Heart right ventricle (tissue), 16 donors: Measurements from ENCODE around the gene TTLL11. TPM values are rescaled to one million over a fixed set of nuclear protein-coding genes. Genes with fewer than 3 reads are reported as not detected.

Experiments
- ATAC-seq, 8 donors: fragments of 200-7000 bp; cut with Tn5 transposase; one replicate each; pipeline ENCODE4 v1.9.1; 2020; ENCODE audit warnings: mild to moderate bottlenecking in 8 of 8, moderate library complexity in 8 of 8, moderate number of reproducible peaks in 1 of 8
- DNase-seq, 2 donors: peaks; one replicate each; pipeline ENCODE4 v3.0.0-alpha.2; 2020
- H3K27ac ChIP-seq, 10 donors: fragments of 200-600 bp; sonication (generic) in 2 of 10; one replicate each; pipeline versions ENCODE4 v1.5.0 to v1.8.0; 2020 to 2022; ENCODE audit warnings: mild to moderate bottlenecking in 3 of 10
- H3K27me3 ChIP-seq, 7 donors: fragments of 200-600 bp; one replicate each; pipeline ENCODE4 v1.8.0; 2021 to 2022; ENCODE audit warnings: mild to moderate bottlenecking in 2 of 7
- H3K36me3 ChIP-seq, 9 donors: fragments of 200-600 bp; sonication (generic) in 1 of 9; one replicate each; pipeline versions ENCODE4 v1.5.0 to v1.8.0; 2020 to 2022; ENCODE audit warnings: mild to moderate bottlenecking in 2 of 9
- H3K4me1 ChIP-seq, 9 donors: fragments of 200-600 bp; sonication (generic) in 1 of 9; one replicate each; pipeline versions ENCODE4 v1.5.0 to v1.8.0; 2020 to 2022; ENCODE audit warnings: mild to moderate bottlenecking in 4 of 9
- H3K4me3 ChIP-seq, 10 donors: fragments of 200-600 bp; sonication (generic) in 2 of 10; one replicate each; pipeline versions ENCODE4 v1.5.0 to v1.8.0; 2020 to 2022; ENCODE audit warnings: mild to moderate bottlenecking in 7 of 10, moderate library complexity in 2 of 10
- H3K9me3 ChIP-seq, 11 donors: fragments of 200-600 bp in 10 of 11; sonication (generic) in 2 of 11; one replicate each; pipeline versions ENCODE4 v1.5.0 to v1.8.0; 2013 to 2022; ENCODE audit warnings: mild to moderate bottlenecking in 2 of 11, control low read depth in 1 of 11, moderate library complexity in 1 of 11
- WGBS, 2 donors: extraction: QIAGEN DNeasy Blood & Tissue Kit; methylation state at CpG; one replicate each; pipeline ENCODE4 v1.1.7; 2013; ENCODE audit warnings: inconsistent platforms in 1 of 2; 5-methylcytosine and 5-hydroxymethylcytosine counted together
- intact Hi-C, 10 donors: fragments of 100-400 bp; cut with DNase I; formaldehyde crosslinking; loops; one replicate each; pipeline versions ENCODE4 v1.11.1 to v1.14.2; 2022
- polyA plus RNA-seq, 2 donors: library from polyadenylated mRNA; stranded (reverse); fragments of 200-250 nt; gene quantifications; one replicate each; pipeline ENCODE4 v1.2.3, GENCODE V29; 2013
- total RNA-seq, 10 donors: library from RNA; stranded (reverse); fragmentation: NEBNext Ultra II Directional in 3 of 10; extraction: Animal tissue kit (Norgen Biotek cat#: 25700) in 3 of 10; gene quantifications; one replicate each; pipeline versions ENCODE4 v1.2.1 to v1.2.4, GENCODE V29; 2021 to 2023
- TF ChIP-seq, protein P1 (sequence below), 9 donors: fragments of 200-600 bp; sonication (generic) in 2 of 9; IDR thresholded peaks; one replicate each; pipeline versions ENCODE4 v1.5.0 to v1.8.0; 2021 to 2022; ENCODE audit warnings: antibody characterized with exemption in 9 of 9, mild to moderate bottlenecking in 5 of 9, moderate library complexity in 1 of 9
- donor health status: Arrhythmogenic right ventricular cardiomyopathy.
- donor health status: ischemic (EF 13 %, LVEDD 7.1; RV severe dilation, severe dysfunction).
- donor health status: healthy with polysubstance abuse.
- donor health status: DM: no; HTN: yes; CAD: no.
- donor health status: DM: no; HTN: no; CAD: no.
- donor health status: ischemic (EF 25% LVEDD 6.9; RV normal size, moderate dysfunction).
- donor health status: ischemic (EF 25% LVEDD 5.7; RV mildly dilated, moderate dysfunction).
- donor health status: healthy.
- donor health status: DM: yes; HTN: yes; CAD: no.
- donor health status: Ischemic cardiomyopathy.
- donor health status: ischemic (EF 35%, LVEDD 5.7; RV mildly dilated, moderate dysfunction).
- donor health status: nonischemic (EF 11% LVEDD 7.7; RV severe dilation, severe dysfunction).
- donor health status: DM: yes; HTN: yes; CAD: no.
- donor health status: PGD.
- donor health status: ischemic (EF 29% LVEDD 5.4; RV normal size, mild dysfunction).
- donor health status: nonischemic (EF 23%, LVEDD 6.1; RV moderate dilation, normal function).

The TTLL11 gene
- total and polyA plus RNA-seq, 12 donors, result 2.6 to 8.7 (median 5.8) TPM

DNA sequence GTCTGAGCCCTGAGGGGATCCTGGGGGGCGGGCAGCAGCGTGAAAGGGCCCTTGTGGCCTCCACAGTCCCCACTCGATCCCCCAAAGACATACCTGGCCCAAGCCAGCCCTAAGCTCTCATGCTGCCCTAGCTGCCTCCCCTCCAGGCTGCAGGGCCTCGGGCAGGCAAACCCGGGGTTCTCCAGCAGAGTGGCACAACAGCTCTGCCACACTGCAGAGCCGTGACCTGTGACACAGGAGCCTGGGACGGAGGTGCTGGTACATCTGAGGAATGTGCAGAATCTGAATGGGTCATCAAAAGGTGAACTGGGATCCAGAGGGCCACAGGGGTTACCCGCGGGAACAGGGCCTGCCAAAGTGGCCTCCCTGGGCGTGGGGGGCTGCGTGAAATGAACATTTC is 278.5 kb downstream of the TTLL11 start:
- no peak overlapping the region for H3K4me3 ChIP-seq
- no peaks in the 10 kb centered on the region for H3K36me3 ChIP-seq
- H3K27ac ChIP-seq, result no peak overlapping the region
- H3K9me3 ChIP-seq, result no peaks in the 10 kb centered on the region
- ATAC-seq (no peak), DNase-seq (no peak)
- TF ChIP-seq, protein P1, sequence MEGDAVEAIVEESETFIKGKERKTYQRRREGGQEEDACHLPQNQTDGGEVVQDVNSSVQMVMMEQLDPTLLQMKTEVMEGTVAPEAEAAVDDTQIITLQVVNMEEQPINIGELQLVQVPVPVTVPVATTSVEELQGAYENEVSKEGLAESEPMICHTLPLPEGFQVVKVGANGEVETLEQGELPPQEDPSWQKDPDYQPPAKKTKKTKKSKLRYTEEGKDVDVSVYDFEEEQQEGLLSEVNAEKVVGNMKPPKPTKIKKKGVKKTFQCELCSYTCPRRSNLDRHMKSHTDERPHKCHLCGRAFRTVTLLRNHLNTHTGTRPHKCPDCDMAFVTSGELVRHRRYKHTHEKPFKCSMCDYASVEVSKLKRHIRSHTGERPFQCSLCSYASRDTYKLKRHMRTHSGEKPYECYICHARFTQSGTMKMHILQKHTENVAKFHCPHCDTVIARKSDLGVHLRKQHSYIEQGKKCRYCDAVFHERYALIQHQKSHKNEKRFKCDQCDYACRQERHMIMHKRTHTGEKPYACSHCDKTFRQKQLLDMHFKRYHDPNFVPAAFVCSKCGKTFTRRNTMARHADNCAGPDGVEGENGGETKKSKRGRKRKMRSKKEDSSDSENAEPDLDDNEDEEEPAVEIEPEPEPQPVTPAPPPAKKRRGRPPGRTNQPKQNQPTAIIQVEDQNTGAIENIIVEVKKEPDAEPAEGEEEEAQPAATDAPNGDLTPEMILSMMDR (IDR thresholded peaks at IDR 0.05), result no peak
- H3K4me1 ChIP-seq, result peaks cover 0 to 5% (median 0%) of the 10 kb centered on the region in 9 donors
- H3K27me3 ChIP-seq, result peaks cover 0 to 3% (median 0%) of the 10 kb centered on the region in 7 donors
- WGBS, 2 donors, result 92% methylated on average over 11 of the region's 11 CpGs
- intact Hi-C loops, result no loop called here

DNA sequence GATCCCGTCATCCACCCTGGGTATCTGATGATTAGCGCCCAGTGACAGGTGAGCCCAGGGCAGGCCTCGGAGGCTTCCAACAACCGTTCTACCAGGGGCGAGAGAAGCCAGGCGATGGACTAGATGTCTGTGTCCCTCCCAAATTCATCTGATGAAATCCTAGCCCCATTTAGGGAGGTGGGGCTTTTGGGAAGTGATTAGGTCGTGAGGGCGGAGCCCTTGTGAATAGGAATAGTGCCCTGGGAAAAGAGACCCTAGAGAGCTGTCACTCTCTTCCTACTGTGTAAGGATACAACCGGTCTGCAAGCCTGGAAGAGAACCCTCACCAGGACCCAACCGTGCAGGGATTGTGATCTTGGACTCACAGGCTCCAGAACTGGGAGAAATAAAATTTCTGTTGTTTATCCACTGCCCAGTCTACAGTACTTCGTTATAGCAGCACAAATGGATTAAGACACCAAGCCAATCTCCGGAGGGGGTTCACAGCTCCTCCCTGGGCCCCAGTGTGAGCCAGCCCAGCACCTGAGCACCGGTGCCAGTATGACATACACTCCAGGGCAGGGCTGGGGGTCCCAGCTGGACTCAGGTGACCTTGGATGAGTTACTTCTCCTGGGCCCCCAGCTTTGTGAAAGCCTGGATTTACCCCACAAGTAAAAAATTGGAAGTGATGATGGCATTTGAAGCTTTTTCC is 279.4 kb downstream of the TTLL11 start:
- peaks cover 0 to 3% (median 0%) of the 10 kb centered on the region in 7 donors for H3K27me3 ChIP-seq
- ATAC-seq (no peak), DNase-seq (no peak)
- H3K9me3 ChIP-seq, result no peaks in the 10 kb centered on the region
- no peak overlapping the region for H3K4me3 ChIP-seq
- H3K36me3 ChIP-seq, result no peaks in the 10 kb centered on the region
- TF ChIP-seq, protein P1 (IDR thresholded peaks at IDR 0.05), result no peak
- intact Hi-C loops, result no loop called here
- H3K27ac ChIP-seq, result no peak overlapping the region
- H3K4me1 ChIP-seq, result no peaks in the 10 kb centered on the region
- 90 to 91% methylated on average over 13 of the region's 13 CpGs for WGBS, 2 donors

DNA sequence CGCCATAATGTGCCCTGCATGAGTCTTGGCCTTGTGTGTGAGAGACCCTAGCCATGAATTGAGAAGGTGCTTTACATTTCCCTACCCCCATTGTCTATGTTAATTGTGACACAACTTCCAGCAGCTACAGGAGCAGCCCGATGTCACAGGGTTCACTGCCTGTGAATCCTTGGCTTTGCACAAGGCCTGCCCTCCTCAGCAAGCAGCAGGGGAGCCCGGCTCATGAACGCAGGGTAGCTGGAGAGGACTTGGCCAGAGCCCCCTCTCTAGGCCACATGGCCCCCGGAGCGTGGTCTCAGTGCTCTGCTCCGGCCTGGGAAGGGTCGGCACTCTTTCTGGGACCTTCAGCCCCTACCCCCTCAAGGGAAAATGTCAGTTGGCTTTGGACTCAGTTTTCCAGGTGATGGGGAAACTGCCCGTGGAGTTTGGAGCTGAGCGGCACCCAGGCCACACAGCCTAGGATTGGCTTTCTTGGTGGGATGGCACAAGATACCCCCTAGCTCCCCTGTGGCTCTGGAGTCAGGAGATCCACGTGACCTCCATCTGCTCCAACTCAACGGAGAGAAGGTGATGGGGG is 280.9 kb downstream of the TTLL11 start:
- Histone ChIP-seq H3K36me3 (no peaks in the 10 kb centered on the region), H3K27ac (no peak overlapping the region), H3K4me3 (no peak overlapping the region), H3K27me3 (peaks cover 0 to 3% (median 0%) of the 10 kb centered on the region in 7 donors), H3K4me1 (no peaks in the 10 kb centered on the region), H3K9me3 (no peaks in the 10 kb centered on the region)
- DNase-seq, result no peak
- WGBS, 2 donors, result 91 to 93% methylated on average over 12 of the region's 12 CpGs
- TF ChIP-seq, protein P1 (IDR thresholded peaks at IDR 0.05), result no peak
- intact Hi-C loops, result no loop called here
- no peak for ATAC-seq

DNA sequence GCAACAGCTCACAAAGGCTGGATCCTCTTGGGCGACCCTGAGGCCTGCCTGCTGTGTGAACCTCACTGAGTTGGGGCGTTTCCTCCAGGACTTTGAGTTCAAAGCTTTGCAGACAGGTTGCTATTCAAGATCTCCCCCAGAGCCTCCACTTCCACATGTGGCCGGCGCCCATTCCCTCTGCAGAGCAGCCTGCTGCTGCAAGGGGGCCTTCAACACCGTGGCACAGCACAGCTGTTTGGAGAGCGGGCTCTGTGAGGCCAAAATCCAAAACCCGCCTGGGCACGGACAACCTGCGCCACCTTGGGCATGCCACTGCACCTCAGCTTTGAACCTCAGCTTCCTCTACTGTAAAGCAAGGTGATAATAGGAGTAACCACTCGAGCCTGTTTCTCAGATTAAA is 281.4 kb downstream of the TTLL11 start:
- TF ChIP-seq, protein P1 (IDR thresholded peaks at IDR 0.05), result no peak
- H3K4me1 ChIP-seq, result no peaks in the 10 kb centered on the region
- ATAC-seq, result no peak
- WGBS, 2 donors, result 90 to 95% methylated on average over 10 of the region's 10 CpGs
- H3K27me3 ChIP-seq, result peaks cover 0 to 3% (median 0%) of the 10 kb centered on the region in 7 donors
- no peak overlapping the region for H3K27ac ChIP-seq
- H3K4me3 ChIP-seq, result no peak overlapping the region
- H3K36me3 ChIP-seq, result no peaks in the 10 kb centered on the region
- intact Hi-C loops, result no loop called here
- no peak for DNase-seq
- H3K9me3 ChIP-seq, result no peaks in the 10 kb centered on the region
